ENCODE measurements around the gene FUT4. TPM values are rescaled to one million over a fixed set of nuclear protein-coding genes. Genes with fewer than 3 reads are reported as not detected.

The FUT4 gene
- total RNA-seq, 1 experiment from 2014 or later = 24.5 TPM

DNA sequence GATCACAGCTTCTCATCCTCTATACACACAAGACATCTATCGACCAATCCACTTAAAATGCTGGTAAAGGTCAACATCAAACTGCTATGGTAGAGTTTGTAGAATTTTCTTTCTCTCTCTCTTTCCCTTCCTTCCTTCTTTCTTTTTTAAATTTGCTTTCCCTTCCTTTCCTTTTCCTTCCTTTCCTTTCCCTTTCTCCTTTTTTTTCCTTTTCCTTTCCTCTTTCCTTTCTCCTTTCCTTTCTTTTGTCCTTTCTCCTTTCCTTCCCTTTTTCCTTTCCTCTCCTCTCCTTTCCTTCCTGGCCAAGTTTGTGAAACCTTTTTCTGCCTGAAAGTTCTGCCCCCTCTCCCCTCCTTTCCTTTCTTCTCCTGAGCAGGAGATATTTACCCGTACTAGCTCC is 28.3 kb upstream of the FUT4 start:
- H3K4me3 ChIP-seq (ENCODE audit: low read depth, low read length) = no peak overlapping the region
- CTCF ChIA-PET = interaction anchor here (0.7 kb wide), 1 partner anchor 841 kb away, joined by 4 read pairs; no protein-coding TSS in a partner anchor
- H3K4me1 ChIP-seq = no peaks in the 10 kb centered on the region
- no peak for TF ChIP-seq CTCF (IDR thresholded peaks at IDR 0.05; ENCODE audit: insufficient read depth in 1 of 2, low read depth in 1 of 2, low read length in 1 of 2, severe bottlenecking in 1 of 2, unreplicated experiment in 1 of 2)
- H3K4me3 Mint-ChIP-seq (ENCODE audit: unreplicated experiment) = no peak overlapping the region
- no peak for DNase-seq
- no peaks in the 10 kb centered on the region for H3K9me3 ChIP-seq
- H3K9me3 Mint-ChIP-seq (ENCODE audit: unreplicated experiment) = no peaks in the 10 kb centered on the region
- POLR2A ChIA-PET = no interaction called here
- no peaks in the 10 kb centered on the region for H3K36me3 ChIP-seq (ENCODE audit: control insufficient read depth, insufficient read depth, low read length)
- H3K27me3 Mint-ChIP-seq (ENCODE audit: insufficient read depth, unreplicated experiment) = peaks cover 5% of the 10 kb centered on the region
- H3K27me3 ChIP-seq (replicated peaks; ENCODE audit: control insufficient read depth, insufficient read depth, low read length) = no peaks in the 10 kb centered on the region
- intact Hi-C loops (cut with micrococcal nuclease; ENCODE audit: unreplicated experiment) = loop anchor here (10.0 kb wide), 1 partner anchor 379 kb away; no protein-coding TSS in a partner anchor
- no peak overlapping the region for H3K27ac Mint-ChIP-seq (ENCODE audit: unreplicated experiment)
- BruUV-seq (replicated peaks) = no TSS peak
- no peaks in the 10 kb centered on the region for H3K4me1 Mint-ChIP-seq (ENCODE audit: low read depth, unreplicated experiment)
- H3K36me3 Mint-ChIP-seq (ENCODE audit: insufficient read depth, unreplicated experiment) = no peaks in the 10 kb centered on the region

DNA sequence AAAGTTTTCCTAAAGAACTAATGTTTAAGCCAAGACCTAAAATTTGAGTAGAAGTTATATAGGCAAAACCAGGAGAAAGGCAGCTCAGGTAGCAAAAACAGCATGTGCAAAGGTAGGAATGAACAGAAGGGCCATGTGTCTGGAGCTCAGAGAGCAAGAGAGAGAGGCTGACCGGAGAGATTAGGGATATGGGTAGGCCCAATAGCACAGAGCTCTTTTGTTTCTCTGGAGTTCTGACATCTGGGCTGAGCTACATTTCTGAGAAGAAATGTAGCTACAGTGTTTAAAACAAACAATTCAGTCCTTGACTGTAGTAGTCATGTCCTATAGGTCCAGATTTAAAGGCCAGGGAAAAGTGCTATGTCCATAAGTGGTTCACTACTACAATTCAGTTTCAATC is 27.0 kb upstream of the FUT4 start:
- no peak overlapping the region for H3K27ac Mint-ChIP-seq (ENCODE audit: unreplicated experiment)
- intact Hi-C loops (cut with micrococcal nuclease; ENCODE audit: unreplicated experiment) = loop anchor here (10.0 kb wide), 1 partner anchor 378 kb away; no protein-coding TSS in a partner anchor
- CTCF ChIA-PET = interaction anchor here (0.8 to 1.0 kb wide), 3 partner anchors 12 to 79 kb away, joined by 3 read pairs; partner anchors contain the start of gene FUT4
- Histone ChIP-seq H3K27me3 (replicated peaks; ENCODE audit: control insufficient read depth, insufficient read depth, low read length) (no peaks in the 10 kb centered on the region), H3K36me3 (ENCODE audit: control insufficient read depth, insufficient read depth, low read length) (no peaks in the 10 kb centered on the region), H3K4me1 (no peaks in the 10 kb centered on the region), H3K4me3 (ENCODE audit: low read depth, low read length) (no peak overlapping the region), H3K9me3 (no peaks in the 10 kb centered on the region)
- POLR2A ChIA-PET = no interaction called here
- no peak for DNase-seq
- H3K27me3 Mint-ChIP-seq (ENCODE audit: insufficient read depth, unreplicated experiment) = peaks cover 5% of the 10 kb centered on the region
- H3K9me3 Mint-ChIP-seq (ENCODE audit: unreplicated experiment) = no peaks in the 10 kb centered on the region
- no peaks in the 10 kb centered on the region for H3K36me3 Mint-ChIP-seq (ENCODE audit: insufficient read depth, unreplicated experiment)
- H3K4me3 Mint-ChIP-seq (ENCODE audit: unreplicated experiment) = no peak overlapping the region
- no peak for TF ChIP-seq CTCF (IDR thresholded peaks at IDR 0.05; ENCODE audit: insufficient read depth in 1 of 2, low read depth in 1 of 2, low read length in 1 of 2, severe bottlenecking in 1 of 2, unreplicated experiment in 1 of 2)
- no TSS peak for BruUV-seq (replicated peaks)
- H3K4me1 Mint-ChIP-seq (ENCODE audit: low read depth, unreplicated experiment) = no peaks in the 10 kb centered on the region

- TF ChIP-seq CTCF (IDR thresholded peaks at IDR 0.05; ENCODE audit: insufficient read depth in 1 of 2, low read depth in 1 of 2, low read length in 1 of 2, severe bottlenecking in 1 of 2, unreplicated experiment in 1 of 2) = no peak
- ChIA-PET POLR2A (no interaction called here), CTCF (interaction anchor here (1.5 kb wide), 1 partner anchor 13 kb away, joined by 3 read pairs; no protein-coding TSS in a partner anchor)
- H3K9me3 Mint-ChIP-seq (ENCODE audit: unreplicated experiment) = no peaks in the 10 kb centered on the region
- no TSS peak for BruUV-seq (replicated peaks)
- H3K4me3 ChIP-seq (ENCODE audit: low read depth, low read length) = no peak overlapping the region
- no peak overlapping the region for H3K27ac Mint-ChIP-seq (ENCODE audit: unreplicated experiment)
- H3K9me3 ChIP-seq = no peaks in the 10 kb centered on the region
- peaks cover 5% of the 10 kb centered on the region for H3K27me3 Mint-ChIP-seq (ENCODE audit: insufficient read depth, unreplicated experiment)
- no peaks in the 10 kb centered on the region for H3K36me3 ChIP-seq (ENCODE audit: control insufficient read depth, insufficient read depth, low read length)
- H3K36me3 Mint-ChIP-seq (ENCODE audit: insufficient read depth, unreplicated experiment) = no peaks in the 10 kb centered on the region
- H3K4me3 Mint-ChIP-seq (ENCODE audit: unreplicated experiment) = no peak overlapping the region
- no peaks in the 10 kb centered on the region for H3K4me1 ChIP-seq
- no peaks in the 10 kb centered on the region for H3K27me3 ChIP-seq (replicated peaks; ENCODE audit: control insufficient read depth, insufficient read depth, low read length)
- no peak for DNase-seq
- H3K4me1 Mint-ChIP-seq (ENCODE audit: low read depth, unreplicated experiment) = no peaks in the 10 kb centered on the region
- intact Hi-C loops (cut with micrococcal nuclease; ENCODE audit: unreplicated experiment) = loop anchor here (10.0 kb wide), 1 partner anchor 377 kb away; no protein-coding TSS in a partner anchor
Observed at GRCh38 chr11:94518300-94518699, 25.4 kb upstream of the FUT4 start.
